Activated T-cell treated with anti-CD3 and anti-CD28 coated beads for 24 hours (primary cell): ENCODE measurements around the gene ZNF823.
"Not testable (repeated sequence)": the region's sequence is repeated elsewhere in the genome, so short reads cannot be mapped to it uniquely, and the experiment has no call there.

Experiments used
- DNase-seq: peaks from one replicate; pipeline ENCODE4 v3.0.0-alpha.2; 2020; ENCODE audit warnings: low read depth

Gene ZNF823

GRCh38 chr19:11680689-11681302 is 58.0 kb downstream of the ZNF823 start:
- DNase-seq, result no peak

GRCh38 chr19:11678504-11678903 is 60.2 kb downstream of the ZNF823 start:
- no peak for DNase-seq

GRCh38 chr19:11676661-11677600 is 61.8 kb downstream of the ZNF823 start:
- not testable (repeated sequence) for DNase-seq

GRCh38 chr19:11675569-11675968 is 63.2 kb downstream of the ZNF823 start:
- DNase-seq, result no peak

GRCh38 chr19:11674067-11674492 is 64.7 kb downstream of the ZNF823 start:
- DNase-seq, result no peak

GRCh38 chr19:11673608-11674041 is 65.1 kb downstream of the ZNF823 start:
- DNase-seq, result no peak
